Skeletal muscle satellite cell (primary cell): ENCODE measurements around the gene CMTM3.
"Not testable (repeated sequence)": the region's sequence is repeated elsewhere in the genome, so short reads cannot be mapped to it uniquely, and the experiment has no call there.

Source experiments
- H3K27me3 ChIP-seq: 2 replicates; pipeline ENCODE4 v1.7.0; 2013; ENCODE audit warnings: low read length; ENCODE audit not compliant: control insufficient read depth, insufficient read depth
- H3K36me3 ChIP-seq: 2 replicates; pipeline ENCODE4 v1.7.0; 2013; ENCODE audit warnings: mild to moderate bottlenecking, control low read depth, low read length; ENCODE audit not compliant: insufficient read depth
- H3K4me1 ChIP-seq: 2 replicates; pipeline ENCODE4 v1.7.0; 2013; ENCODE audit warnings: low read length; ENCODE audit not compliant: control insufficient read depth, insufficient read depth
- H3K4me2 ChIP-seq: 2 replicates; pipeline ENCODE4 v1.7.0; 2013; ENCODE audit warnings: mild to moderate bottlenecking, low read length
- H3K4me3 ChIP-seq: 2 replicates; pipeline ENCODE4 v1.7.0; 2013; ENCODE audit warnings: low read length
- H3K9ac ChIP-seq: 2 replicates; pipeline ENCODE4 v1.7.0; 2013; ENCODE audit warnings: mild to moderate bottlenecking, low read depth, low read length, moderate library complexity
- H3K9me3 ChIP-seq: replicated peaks from 2 replicates; pipeline ENCODE4 v1.7.0; 2013; ENCODE audit warnings: mild to moderate bottlenecking, control low read depth, low read length

The CMTM3 gene

DNA sequence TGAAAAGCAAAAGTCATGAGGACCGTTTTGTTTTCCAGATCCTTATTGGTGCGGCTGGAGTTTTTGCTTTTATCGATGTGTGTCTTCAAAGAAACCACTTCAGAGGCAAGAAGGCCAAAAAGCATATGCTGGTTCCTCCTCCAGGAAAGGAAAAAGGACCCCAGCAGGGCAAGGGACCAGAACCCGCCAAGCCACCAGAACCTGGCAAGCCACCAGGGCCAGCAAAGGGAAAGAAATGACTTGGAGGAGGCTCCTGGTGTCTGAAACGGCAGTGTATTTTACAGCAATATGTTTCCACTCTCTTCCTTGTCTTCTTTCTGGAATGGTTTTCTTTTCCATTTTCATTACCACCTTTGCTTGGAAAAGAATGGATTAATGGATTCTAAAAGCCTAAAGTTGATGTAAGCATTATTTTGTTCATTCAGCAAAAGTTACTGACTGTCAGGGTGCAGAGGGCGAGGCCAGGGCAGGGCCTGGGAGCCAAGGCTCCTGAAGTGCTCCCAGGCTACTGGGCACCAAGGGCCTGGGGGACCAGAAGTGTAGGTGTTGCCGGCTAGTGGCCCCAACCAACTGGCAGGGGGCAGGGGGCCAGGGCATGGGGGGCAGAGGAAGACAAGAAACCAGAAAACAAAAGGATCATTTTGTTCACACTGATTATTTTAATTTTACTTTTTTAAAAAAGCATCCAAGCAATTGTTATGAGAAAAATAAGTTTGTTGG lies 16.5 kb upstream of the CMTM3 start:
- no peak overlapping the region for H3K9ac ChIP-seq
- H3K4me1 ChIP-seq = no peaks in the 10 kb centered on the region
- H3K9me3 ChIP-seq = no peaks in the 10 kb centered on the region
- peaks cover 5% of the 10 kb centered on the region for H3K27me3 ChIP-seq
- H3K4me2 ChIP-seq = no peak overlapping the region
- no peak overlapping the region for H3K4me3 ChIP-seq
- no peaks in the 10 kb centered on the region for H3K36me3 ChIP-seq

DNA sequence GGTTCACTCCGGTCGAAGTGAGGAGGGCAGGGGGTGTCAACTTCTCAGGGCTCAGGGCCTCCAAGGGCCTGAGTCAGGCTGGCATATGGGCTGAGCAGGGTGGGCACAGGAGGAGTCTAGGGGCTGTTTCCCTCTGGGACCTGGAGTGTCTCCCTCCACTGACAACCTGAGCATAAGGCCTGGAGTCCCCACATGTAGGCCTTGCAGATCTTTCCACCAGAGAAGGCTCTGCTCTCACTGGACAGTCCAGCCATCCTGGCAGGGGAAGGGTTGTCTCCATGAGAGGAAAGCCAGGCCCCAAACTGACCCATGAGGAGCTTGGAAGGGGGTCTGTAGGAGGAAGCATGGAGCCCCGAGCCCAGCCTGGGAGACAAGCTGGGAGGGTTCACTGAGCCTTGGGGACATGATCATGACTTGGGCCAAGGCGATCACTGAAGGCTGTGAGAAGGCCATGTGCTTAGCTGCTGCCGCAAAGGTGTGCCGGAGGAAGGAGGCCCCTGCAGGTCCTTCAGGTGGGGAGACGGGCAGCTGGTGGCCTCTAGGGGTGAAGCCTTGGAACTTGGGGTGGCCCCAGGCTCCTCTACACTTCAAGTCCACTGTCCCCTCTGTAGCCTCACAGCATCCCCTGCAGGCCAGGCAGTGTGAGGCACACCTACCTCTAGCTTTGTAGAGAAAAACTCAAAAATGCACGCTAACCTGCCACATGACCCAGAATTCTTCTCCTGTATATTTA lies 15.4 kb upstream of the CMTM3 start:
- H3K9ac ChIP-seq = no peak overlapping the region
- H3K27me3 ChIP-seq = peaks cover 5% of the 10 kb centered on the region
- H3K9me3 ChIP-seq = no peaks in the 10 kb centered on the region
- H3K4me2 ChIP-seq = no peak overlapping the region
- H3K36me3 ChIP-seq = no peaks in the 10 kb centered on the region
- no peak overlapping the region for H3K4me3 ChIP-seq
- no peaks in the 10 kb centered on the region for H3K4me1 ChIP-seq

- no peaks in the 10 kb centered on the region for H3K4me1 ChIP-seq
- peaks cover 11% of the 10 kb centered on the region for H3K27me3 ChIP-seq
- no peak overlapping the region for H3K4me3 ChIP-seq
- H3K36me3 ChIP-seq = no peaks in the 10 kb centered on the region
- no peak overlapping the region for H3K4me2 ChIP-seq
- no peak overlapping the region for H3K9ac ChIP-seq
- H3K9me3 ChIP-seq = no peaks in the 10 kb centered on the region
Measured at GRCh38 chr16:66590322-66590721, 14.2 kb upstream of the CMTM3 start.

DNA sequence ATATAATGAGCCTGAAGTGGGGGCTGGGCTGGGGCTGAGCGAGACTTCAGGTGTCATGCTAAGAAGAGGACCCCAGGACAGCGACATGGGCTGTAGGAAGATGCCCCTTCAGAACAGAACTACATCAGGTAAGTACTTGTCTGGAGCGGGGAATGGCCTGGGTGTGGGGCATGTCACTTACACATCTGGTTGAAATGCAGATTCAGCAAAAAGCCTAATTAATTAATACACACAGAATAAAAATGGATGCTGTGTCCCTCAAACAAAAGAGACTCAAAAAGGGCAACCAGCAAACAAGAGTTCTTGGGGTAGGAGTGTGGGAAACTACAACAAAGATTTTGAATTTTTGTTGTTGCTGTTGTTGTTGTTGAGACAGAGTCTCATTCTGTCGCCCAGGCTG lies 13.5 kb upstream of the CMTM3 start:
- no peaks in the 10 kb centered on the region for H3K36me3 ChIP-seq
- H3K4me2 ChIP-seq = no peak overlapping the region
- no peak overlapping the region for H3K4me3 ChIP-seq
- no peak overlapping the region for H3K9ac ChIP-seq
- H3K4me1 ChIP-seq = no peaks in the 10 kb centered on the region
- H3K27me3 ChIP-seq = peaks cover 11% of the 10 kb centered on the region
- H3K9me3 ChIP-seq = no peaks in the 10 kb centered on the region

DNA sequence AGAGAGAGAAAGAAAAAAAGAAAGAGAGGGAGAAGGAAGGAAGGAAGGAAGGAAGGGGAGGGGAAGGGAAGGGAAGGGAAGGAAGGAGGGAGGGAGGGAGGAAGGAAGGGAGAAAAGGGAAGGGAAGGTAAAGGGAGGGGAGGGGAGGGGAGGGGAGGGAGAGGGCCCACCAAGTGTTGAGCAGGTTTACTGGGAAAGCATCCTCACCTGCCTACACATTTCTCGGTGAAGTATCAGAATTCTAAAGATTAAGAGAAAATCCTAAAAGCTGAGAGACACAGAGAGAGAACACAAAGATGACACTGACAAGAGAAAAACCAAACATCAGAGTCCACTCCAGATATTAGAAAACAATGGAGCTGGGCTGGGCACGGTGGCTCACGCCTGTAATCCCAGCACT lies 12.3 kb upstream of the CMTM3 start:
- no peak overlapping the region for H3K9ac ChIP-seq
- H3K9me3 ChIP-seq = no peaks in the 10 kb centered on the region
- peaks cover 11% of the 10 kb centered on the region for H3K27me3 ChIP-seq
- H3K4me1 ChIP-seq = no peaks in the 10 kb centered on the region
- no peak overlapping the region for H3K4me3 ChIP-seq
- no peaks in the 10 kb centered on the region for H3K36me3 ChIP-seq
- no peak overlapping the region for H3K4me2 ChIP-seq

DNA sequence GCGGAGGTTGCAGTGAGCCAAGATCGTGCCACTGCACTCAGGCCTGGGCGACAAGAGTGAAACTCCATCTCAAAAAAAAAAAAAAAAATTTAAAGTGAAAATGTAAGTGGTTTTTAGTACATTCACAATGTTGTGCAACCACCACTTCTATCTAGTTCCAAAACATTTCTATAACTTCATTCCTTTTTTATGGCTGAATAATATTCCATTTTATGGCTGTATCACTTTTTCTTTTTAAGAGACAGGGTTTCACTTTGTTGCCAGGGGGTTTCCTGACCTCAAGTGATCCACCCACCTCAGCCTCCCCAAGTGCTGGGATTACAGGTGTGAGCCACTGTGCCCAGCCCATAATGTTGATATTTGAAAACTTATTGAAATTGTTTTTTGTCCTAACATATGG lies 11.7 kb upstream of the CMTM3 start:
- H3K36me3 ChIP-seq = no peaks in the 10 kb centered on the region
- no peaks in the 10 kb centered on the region for H3K4me1 ChIP-seq

GRCh38 chr16:66594739-66595138 lies 9.8 kb upstream of the CMTM3 start:
- H3K4me3 ChIP-seq = no peak overlapping the region
- no peaks in the 10 kb centered on the region for H3K9me3 ChIP-seq

More for the DNA sequence above, 11.7 kb upstream of the CMTM3 start:
- Histone ChIP-seq H3K4me3 (no peak overlapping the region), H3K9ac (no peak overlapping the region), H3K27me3 (peaks cover 11% of the 10 kb centered on the region), H3K4me2 (no peak overlapping the region), H3K9me3 (no peaks in the 10 kb centered on the region)

GRCh38 chr16:66596559-66596958 lies 7.9 kb upstream of the CMTM3 start:
- not testable (repeated sequence) for H3K4me1 ChIP-seq, H3K36me3 ChIP-seq

More at GRCh38 chr16:66594739-66595138, 9.8 kb upstream of the CMTM3 start:
- Histone ChIP-seq H3K4me2 (no peak overlapping the region), H3K36me3 (no peaks in the 10 kb centered on the region), H3K27me3 (peaks cover 20% of the 10 kb centered on the region), H3K9ac (no peak overlapping the region), H3K4me1 (no peaks in the 10 kb centered on the region)

GRCh38 chr16:66596986-66597848 lies 7.3 kb upstream of the CMTM3 start:
- Histone ChIP-seq H3K4me1 (no peaks in the 10 kb centered on the region), H3K27me3 (peaks cover 16% of the 10 kb centered on the region), H3K4me3 (no peak overlapping the region), H3K9me3 (peaks cover 2% of the 10 kb centered on the region), H3K9ac (no peak overlapping the region), H3K36me3 (no peaks in the 10 kb centered on the region), H3K4me2 (no peak overlapping the region)

More at GRCh38 chr16:66596559-66596958, 7.9 kb upstream of the CMTM3 start:
- not testable (repeated sequence) for H3K9ac ChIP-seq, H3K4me2 ChIP-seq, H3K4me3 ChIP-seq, H3K9me3 ChIP-seq
- peaks cover 16% of the 10 kb centered on the region for H3K27me3 ChIP-seq

DNA sequence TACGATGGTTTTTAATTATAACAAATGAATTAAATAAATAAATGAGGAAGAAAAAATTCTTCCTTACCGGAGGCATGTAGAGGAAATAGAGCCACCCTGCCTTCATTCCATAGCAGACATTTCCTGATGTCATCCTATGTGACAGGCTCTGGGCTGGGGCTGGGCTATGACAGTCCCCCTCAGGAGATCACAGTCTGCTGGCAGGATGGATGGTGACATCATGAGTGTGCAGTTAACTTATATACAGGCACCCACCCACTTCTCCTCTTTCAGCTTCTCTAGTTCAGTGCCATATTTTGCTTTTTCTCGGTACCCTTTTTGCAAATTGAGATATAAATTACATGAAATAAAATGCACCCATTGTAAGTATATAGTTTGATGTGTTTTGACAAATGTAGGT lies 6.4 kb upstream of the CMTM3 start:
- Histone ChIP-seq H3K27me3 (peaks cover 16% of the 10 kb centered on the region), H3K4me2 (no peak overlapping the region), H3K36me3 (no peaks in the 10 kb centered on the region), H3K9me3 (peaks cover 2% of the 10 kb centered on the region), H3K4me1 (no peaks in the 10 kb centered on the region), H3K9ac (no peak overlapping the region), H3K4me3 (no peak overlapping the region)

DNA sequence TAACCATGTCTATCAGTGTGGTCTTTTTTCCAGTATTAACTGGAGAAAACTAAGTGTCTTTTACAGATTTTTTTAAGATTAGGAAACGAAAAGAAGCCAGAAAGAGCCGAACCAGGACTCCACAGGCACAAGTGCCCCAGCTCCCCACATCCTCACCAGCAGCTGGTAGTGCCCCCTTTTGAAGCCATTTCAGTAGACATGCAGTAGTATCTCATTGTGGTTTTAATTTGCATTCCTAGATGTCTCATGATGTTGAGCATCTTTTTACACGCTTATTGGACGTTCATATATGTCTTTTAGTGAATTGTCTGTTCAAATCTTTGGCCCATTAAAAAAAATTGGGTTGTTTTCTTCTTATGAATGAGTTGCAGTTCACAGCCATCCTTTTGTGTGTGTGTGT lies 4.8 kb upstream of the CMTM3 start:
- Histone ChIP-seq H3K9ac (no peak overlapping the region), H3K9me3 (peaks cover 2% of the 10 kb centered on the region), H3K4me1 (peaks cover 7% of the 10 kb centered on the region), H3K27me3 (peaks cover 15% of the 10 kb centered on the region), H3K4me2 (no peak overlapping the region), H3K36me3 (no peaks in the 10 kb centered on the region), H3K4me3 (no peak overlapping the region)
